ENCODE measurements around the gene ZCCHC24.
"Not testable (repeated sequence)": the region's sequence is repeated elsewhere in the genome, so short reads cannot be mapped to it uniquely, and the experiment has no call there.

ZCCHC24 gene

DNA sequence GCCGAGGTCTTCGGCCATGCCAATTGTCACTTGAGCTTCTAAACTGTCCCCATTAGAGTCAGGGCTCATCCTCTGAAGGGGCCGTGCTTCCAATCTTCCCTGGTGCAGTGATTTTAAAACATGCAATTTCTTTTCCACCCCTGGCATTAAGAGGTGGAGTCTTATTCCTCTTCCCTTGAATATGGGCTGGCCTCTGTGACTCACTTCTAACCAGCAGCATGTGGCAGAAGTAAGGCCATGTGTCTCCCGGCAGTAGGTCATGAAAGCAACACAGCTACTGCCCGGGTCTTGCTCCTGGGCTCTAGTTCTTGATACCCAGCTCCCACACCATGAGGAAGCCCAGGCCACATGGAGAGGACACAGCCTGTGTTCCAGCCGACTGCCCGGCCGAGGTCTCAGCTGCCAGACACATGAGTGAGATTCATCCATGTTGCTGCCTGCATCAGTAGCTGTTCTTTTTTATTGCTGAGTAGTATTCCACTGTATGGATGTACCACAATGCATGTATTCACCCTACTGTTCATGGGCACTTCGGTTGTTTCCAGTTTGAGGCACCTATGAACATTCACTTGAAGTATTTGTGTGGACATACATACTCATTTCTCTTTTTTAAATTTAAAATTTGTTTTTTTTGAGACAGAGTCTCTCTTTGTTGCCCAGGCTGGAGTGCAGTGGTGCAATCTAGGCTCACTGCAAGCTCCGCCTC is 112.7 kb downstream of the ZCCHC24 start:
- not testable (repeated sequence) for H3K27me3 ChIP-seq (ENCODE audit: control insufficient read depth, insufficient read depth, low read length); H3K9me3 ChIP-seq (ENCODE audit: control insufficient read depth, low read length)

More for the DNA sequence above, 112.7 kb downstream of the ZCCHC24 start:
- not testable (repeated sequence) for H3K36me3 ChIP-seq (ENCODE audit: control insufficient read depth, insufficient read depth, low read length); H3K4me3 ChIP-seq (ENCODE audit: low read length); H3K9ac ChIP-seq (ENCODE audit: low read length)
- H3K4me1 ChIP-seq (ENCODE audit: control insufficient read depth, insufficient read depth, low read length): peaks cover 13% of the 10 kb centered on the region
